ENCODE data around the gene KLHL30. TPM values are rescaled to one million over a fixed set of nuclear protein-coding genes. Genes with fewer than 3 reads are reported as not detected.

KLHL30 gene
- total RNA-seq, 1 experiment from 2014 or later: not detected

DNA sequence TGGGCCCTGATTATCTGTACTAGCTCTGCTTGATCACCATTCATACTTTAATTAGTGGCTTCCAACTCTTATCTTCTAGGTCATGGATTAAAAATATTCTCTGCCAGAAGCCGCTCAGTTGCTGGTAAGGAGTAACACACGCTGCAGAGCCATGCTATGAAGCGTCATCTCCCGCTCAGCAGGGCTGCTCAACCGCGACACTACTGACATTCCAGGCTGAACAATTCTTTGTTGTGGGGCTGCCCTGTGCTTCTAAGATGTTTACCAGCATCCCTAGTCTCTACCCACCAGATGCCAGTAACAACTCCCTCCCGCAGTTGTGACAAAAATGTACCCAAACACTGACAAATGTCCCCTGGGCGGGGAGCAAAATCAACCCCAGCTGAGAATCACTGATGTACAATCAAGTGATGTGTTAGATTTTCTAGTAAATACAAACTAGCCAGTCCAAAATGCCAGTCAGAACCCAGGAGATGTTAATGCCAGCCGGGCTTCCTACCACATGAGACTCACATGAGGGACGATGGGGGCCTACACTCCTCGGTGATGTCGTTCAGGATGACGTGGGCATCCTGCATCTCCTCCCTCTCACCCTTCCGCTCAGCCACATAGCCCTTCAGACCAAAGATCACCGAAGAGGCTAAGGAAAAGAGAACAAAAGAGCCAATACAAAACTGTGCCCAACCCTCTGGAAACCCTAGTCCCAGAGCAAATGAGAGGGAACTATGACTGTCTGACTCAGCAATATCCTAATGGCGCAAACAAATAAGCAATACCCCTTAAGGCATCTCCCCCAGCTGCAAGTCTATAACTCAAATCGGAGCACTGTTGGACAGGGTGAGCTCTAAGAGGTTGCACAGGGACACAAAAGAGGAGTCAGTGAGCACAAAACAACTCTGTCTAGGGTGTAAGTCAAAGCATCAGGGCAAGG is 49.4 kb downstream of the KLHL30 start:
- Histone ChIP-seq H3K23ac (ENCODE audit: insufficient read length, low read depth, low read length) (no peak overlapping the region), H3K79me1 (ENCODE audit: insufficient read depth, low read depth, low read length, poor library complexity, severe bottlenecking) (no peaks in the 10 kb centered on the region), H3K79me2 (ENCODE audit: insufficient read depth, low read length) (no peaks in the 10 kb centered on the region), H4K8ac (replicated peaks; ENCODE audit: insufficient read length, low read depth, low read length) (no peak overlapping the region), H3T11ph (ENCODE audit: low read length) (no peak overlapping the region), H3K14ac (ENCODE audit: insufficient read depth, low read length) (no peak overlapping the region), H2BK120ac (ENCODE audit: low read depth, low read length, poor library complexity, severe bottlenecking) (no peak overlapping the region), H4K20me1 (ENCODE audit: control insufficient read depth, insufficient read depth, insufficient read length) (no peaks in the 10 kb centered on the region), H3K9ac (ENCODE audit: extremely low read depth, insufficient read length, low read length) (no peak overlapping the region), H2AFZ (ENCODE audit: low read length) (no peak overlapping the region), H4K5ac (ENCODE audit: insufficient read length, low read depth, low read length) (no peak overlapping the region), H3K18ac (ENCODE audit: insufficient read length, low read depth, low read length) (no peak overlapping the region), H3K56ac (ENCODE audit: insufficient read length, low read depth, low read length) (no peak overlapping the region), H2BK15ac (ENCODE audit: low read depth, low read length) (no peak overlapping the region), H3K27me3 (ENCODE audit: insufficient read depth, low read length) (no peaks in the 10 kb centered on the region), H2BK12ac (ENCODE audit: insufficient read length, low read depth, low read length) (no peak overlapping the region), H2BK5ac (ENCODE audit: insufficient read length, low read length) (no peak overlapping the region), H2BK20ac (ENCODE audit: low read depth, low read length, poor library complexity, severe bottlenecking) (no peak overlapping the region), H3K27ac (ENCODE audit: insufficient read length, low read depth, low read length) (no peak overlapping the region), H3K4me2 (ENCODE audit: insufficient read depth, insufficient read length, low read length) (no peak overlapping the region), H3K23me2 (ENCODE audit: insufficient read length, low read depth, low read length, poor library complexity, severe bottlenecking) (no peaks in the 10 kb centered on the region), H3K4ac (ENCODE audit: low read depth, low read length) (no peak overlapping the region), H4K91ac (ENCODE audit: insufficient read length, low read depth, low read length) (no peak overlapping the region), H3K4me1 (ENCODE audit: insufficient read depth, low read length) (no peaks in the 10 kb centered on the region), H2AK5ac (ENCODE audit: insufficient read length, low read length) (no peak overlapping the region), H3K9me3 (ENCODE audit: control insufficient read depth, low read depth, low read length) (no peaks in the 10 kb centered on the region)
- H3K9me3 Mint-ChIP-seq: no peaks in the 10 kb centered on the region
- no peak overlapping the region for H3K4me3 Mint-ChIP-seq
- H3K36me3 Mint-ChIP-seq (ENCODE audit: insufficient read depth in 1 of 3, low read depth in 3 of 3): peaks cover 46 to 95% (median 88%) of the 10 kb centered on the region in 3 experiments; a peak in 6 of 7 replicates
- H3K4me1 Mint-ChIP-seq: no peaks in the 10 kb centered on the region
- H3K27ac Mint-ChIP-seq: no peak overlapping the region; a peak in 2 of 7 replicates
- TF ChIP-seq, protein P1, sequence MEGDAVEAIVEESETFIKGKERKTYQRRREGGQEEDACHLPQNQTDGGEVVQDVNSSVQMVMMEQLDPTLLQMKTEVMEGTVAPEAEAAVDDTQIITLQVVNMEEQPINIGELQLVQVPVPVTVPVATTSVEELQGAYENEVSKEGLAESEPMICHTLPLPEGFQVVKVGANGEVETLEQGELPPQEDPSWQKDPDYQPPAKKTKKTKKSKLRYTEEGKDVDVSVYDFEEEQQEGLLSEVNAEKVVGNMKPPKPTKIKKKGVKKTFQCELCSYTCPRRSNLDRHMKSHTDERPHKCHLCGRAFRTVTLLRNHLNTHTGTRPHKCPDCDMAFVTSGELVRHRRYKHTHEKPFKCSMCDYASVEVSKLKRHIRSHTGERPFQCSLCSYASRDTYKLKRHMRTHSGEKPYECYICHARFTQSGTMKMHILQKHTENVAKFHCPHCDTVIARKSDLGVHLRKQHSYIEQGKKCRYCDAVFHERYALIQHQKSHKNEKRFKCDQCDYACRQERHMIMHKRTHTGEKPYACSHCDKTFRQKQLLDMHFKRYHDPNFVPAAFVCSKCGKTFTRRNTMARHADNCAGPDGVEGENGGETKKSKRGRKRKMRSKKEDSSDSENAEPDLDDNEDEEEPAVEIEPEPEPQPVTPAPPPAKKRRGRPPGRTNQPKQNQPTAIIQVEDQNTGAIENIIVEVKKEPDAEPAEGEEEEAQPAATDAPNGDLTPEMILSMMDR (conservative IDR thresholded peaks at IDR 0.05): no peak
- DNase-seq: no peak
- H3K27me3 Mint-ChIP-seq (ENCODE audit: low read depth): no peaks in the 10 kb centered on the region
- no CpG with 5 or more reads among the region's 17 CpGs for WGBS (ENCODE audit: extremely low coverage, insufficient read length, low lambda C conversion rate)
